HG03064 (cell line): Measurements from ENCODE around the gene SDHB.

Experiments
- ATAC-seq: cut with Tn5 transposase; IDR thresholded peaks from one replicate; pipeline ENCODE4 v1.9.1; 2021; ENCODE audit warnings: low read depth; ENCODE audit not compliant: unreplicated experiment

SDHB gene

DNA sequence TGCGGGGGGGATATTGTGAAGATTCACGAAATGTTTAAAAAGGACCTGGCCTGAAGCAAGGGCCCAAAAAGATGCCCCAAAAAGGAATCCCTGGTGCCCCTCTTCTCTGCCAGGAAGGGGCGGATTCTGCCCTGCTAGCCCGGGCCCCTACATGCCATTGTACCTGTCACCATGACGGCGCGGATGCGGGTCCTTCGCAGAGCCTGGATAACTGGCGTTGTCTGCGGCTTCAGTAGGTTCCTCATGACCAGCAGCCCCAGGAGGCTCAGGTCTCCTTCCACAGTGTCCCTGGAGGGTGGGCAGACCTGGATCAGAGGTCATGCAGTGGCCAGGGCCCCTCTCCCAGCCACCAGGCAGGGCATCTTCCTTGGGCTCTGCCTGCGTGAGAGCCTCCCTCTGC lies 62.3 kb downstream of the SDHB start:
- no peak for ATAC-seq

- no peak for ATAC-seq
Observed at GRCh38 chr1:16989676-16990391, 64.0 kb downstream of the SDHB start.

DNA sequence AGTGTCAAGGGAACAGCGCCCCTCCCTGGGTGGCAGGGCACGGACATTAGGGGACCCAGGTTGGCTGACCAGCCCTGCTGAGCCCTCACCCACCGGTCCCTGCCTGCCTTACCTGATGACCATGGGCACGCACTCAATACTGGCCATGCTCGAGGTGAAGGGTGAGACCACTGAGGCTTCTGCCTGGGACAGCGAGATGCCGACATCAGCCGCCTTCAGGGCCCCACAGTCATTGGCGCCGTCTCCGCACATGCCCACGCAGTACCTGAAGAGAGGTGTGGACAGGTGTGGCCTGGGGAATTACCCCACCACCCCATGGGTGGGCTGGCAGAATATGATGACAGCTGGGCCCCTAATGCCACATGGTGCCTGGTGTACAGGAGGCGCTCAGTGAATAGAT lies 65.6 kb downstream of the SDHB start:
- no peak for ATAC-seq

DNA sequence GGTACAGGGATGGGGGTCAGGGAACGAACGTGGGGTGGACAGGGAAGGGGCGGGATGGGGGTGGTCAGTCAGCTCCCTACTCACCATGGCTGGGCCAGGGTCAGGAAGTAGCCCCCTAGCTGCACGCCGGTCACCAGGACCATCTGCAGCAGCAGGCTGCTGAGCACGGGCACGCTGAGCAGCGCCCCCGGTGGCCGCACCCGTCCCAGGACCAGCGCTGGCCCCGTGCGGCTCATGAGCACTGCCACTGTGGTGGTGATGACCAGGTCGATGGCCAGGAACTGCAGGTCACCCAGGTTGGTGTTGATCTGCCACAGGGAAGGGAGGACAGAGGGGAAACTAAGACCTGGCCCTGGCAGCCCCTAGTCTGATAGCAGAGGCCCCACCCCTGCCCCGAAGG lies 66.9 kb downstream of the SDHB start:
- no peak for ATAC-seq

- no peak for ATAC-seq
Observed at GRCh38 chr1:16986560-16986959, 67.3 kb downstream of the SDHB start.

DNA sequence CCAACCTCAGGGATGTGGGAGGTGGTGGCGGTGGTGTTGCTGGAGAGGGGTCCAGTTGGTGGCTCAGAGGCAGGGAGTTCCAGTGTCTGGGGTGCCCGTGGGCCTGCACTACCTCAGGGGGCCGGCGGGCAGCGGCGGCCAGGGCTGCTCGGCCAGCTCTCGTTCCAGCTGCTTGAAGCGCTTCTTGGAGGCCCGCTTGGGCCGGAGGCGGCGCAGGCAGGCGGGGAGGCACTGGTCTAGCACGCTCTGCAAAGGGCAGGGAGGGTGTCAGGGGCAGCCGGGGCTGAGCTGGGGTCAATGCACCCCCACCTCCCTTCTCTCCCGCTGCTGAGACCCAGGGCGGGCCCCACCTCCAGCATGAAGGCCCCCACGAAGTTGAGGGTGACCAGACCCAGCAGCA lies 67.7 kb downstream of the SDHB start:
- no peak for ATAC-seq

GRCh38 chr1:16984717-16985116 lies 69.1 kb downstream of the SDHB start:
- no peak for ATAC-seq

DNA sequence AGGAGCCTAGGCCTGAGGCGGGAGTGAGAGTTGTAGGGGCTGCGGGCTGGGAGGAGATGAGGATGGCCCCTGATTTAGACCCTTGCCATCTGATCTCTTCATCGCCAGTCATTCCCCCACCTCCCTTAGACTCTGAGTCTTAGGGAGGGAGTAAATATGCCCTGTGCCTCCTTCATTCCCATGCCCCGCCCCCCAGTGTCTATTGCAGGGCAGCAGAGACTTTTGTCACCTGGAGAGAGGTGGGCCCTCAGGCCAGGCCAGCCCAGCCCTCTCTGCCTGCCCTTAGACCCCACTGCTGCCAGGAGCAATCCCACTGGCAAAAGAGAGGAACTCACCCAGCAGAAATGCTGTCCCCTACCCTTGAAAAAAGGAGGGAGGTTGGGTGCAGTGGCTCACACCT lies 70.2 kb downstream of the SDHB start:
- ATAC-seq = no peak

DNA sequence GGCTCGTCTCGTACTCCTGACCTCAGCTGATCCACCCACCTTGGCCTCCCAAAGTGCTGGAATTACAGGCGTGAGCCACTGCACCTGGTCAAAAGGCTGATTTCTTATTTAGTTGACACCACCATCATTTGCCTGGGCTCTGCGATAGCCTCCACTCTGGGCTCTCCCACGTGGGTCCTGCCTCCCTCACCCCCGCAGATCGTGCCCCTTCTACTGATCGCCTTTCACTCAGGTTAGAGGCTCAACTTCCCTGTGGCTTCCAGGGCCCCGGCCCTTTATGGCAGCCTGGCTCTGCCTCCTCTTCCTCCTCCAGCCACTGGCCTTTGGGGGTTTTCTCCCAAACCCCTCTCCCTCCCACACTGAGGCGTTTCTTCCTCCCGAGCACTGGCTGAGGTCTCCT lies 70.9 kb downstream of the SDHB start:
- ATAC-seq = no peak

DNA sequence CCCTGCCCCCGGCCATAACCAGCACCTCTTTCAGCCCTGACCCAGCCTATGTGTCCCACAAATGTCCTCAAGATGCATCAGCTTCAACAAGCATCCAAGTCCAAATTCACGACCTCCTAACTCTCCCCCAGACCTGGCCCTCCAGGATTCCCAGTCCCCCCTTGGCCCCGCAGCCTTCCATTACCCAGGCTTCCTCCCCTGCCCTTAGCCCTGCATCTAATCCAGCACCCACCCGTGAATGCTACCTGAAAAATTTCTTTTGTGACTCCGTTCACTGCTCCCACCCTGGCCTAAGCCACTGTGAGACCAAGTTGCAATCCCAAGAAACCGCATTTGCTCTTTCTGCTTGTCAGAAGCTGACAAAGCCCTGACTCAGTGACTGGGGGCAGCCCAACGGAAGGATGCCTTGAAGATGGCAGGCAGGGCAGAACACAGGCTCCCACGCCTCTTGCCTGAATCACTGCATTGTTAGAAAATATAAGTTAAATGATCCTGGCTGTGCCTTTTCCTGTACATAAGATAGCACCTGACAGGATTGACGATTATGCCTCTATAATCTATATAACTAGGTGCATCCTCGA lies 72.5 kb downstream of the SDHB start:
- ATAC-seq = no peak

DNA sequence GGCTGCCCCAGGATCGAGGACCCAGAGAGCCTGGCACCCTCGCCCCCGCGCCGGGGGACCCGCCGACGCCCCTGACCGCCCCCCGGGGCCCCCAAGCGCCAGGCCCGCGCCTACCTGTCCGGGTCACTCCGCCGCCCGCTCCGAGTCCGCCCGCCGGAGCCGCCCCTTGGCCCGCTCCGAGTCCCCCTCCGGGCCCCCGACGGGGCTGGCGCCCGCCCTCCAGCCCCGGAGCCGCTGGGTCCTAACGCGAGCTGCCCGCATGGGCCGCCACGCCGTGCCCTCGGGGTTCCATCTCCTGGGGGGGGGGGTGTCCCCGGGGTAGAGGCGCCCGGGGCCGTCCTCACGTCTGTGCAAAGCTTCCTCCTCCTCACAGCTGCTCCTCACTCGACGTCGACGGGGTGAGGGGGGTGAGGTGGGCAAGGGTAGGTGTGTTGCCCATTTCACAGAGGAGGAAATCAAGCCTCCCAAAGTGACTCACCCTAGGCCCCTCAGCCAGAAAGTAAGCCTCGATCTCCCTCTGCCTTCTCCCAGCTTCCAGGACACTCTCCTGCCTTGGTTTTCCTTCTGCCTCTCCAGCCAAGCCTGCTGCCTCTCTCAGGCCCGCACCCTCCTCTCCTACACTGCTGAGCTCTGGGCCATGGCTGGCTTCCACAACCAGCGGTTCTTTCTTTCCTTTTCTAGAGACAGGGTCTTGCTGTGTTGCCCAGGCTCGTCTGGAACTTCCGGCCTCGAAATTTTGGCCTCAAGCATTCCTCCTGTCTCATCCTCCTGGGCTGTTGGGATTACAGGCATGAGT lies 73.2 kb downstream of the SDHB start, which contains the start of gene MFAP2:
Gene MFAP2 (minus strand): TSS at position 148 of the 796 bp plus-strand sequence. CDS start 2,347 bp downstream, outside the sequence.
- ATAC-seq = no peak

DNA sequence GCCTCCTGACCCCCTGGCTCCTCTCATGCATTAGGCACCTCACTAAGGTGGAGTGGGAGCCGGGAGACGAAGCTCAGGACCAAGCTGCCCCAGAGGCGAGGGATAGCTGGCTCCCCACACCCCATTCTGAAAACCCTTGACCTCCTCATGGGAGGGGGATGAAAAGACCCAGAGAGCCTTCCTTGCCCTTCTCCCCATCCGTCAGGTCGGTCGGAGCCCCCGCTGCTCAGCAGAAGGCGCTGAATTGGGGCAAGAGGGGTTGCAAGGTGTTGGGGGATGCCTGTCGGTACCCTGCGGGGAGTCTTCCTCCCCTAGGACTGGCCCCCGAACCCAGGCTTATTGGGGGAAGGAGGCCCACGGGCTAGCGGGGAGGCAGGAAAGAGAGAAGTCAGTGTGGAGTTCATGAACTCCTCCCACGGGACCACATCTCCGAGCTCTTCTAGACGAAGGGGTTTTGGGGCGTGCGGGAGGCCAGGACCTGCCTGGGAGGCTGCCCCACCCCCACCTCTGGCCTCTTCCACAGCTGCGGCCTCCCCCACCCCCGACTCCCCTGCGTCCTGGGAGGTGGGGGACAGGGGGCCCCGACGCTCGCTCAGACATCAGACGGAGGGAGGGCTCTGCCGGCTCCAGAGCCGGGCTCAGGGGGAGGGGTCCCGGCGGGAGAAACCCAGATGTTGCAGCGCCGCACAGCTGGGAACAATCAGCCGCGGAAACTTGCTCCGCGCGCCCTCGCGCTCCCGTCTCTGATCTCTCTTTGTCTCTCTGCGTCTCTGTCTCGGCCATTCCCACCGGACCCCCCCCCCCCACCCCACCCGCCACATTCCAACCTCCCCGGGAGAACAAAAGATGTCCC lies 74.1 kb downstream of the SDHB start:
- no peak for ATAC-seq

DNA sequence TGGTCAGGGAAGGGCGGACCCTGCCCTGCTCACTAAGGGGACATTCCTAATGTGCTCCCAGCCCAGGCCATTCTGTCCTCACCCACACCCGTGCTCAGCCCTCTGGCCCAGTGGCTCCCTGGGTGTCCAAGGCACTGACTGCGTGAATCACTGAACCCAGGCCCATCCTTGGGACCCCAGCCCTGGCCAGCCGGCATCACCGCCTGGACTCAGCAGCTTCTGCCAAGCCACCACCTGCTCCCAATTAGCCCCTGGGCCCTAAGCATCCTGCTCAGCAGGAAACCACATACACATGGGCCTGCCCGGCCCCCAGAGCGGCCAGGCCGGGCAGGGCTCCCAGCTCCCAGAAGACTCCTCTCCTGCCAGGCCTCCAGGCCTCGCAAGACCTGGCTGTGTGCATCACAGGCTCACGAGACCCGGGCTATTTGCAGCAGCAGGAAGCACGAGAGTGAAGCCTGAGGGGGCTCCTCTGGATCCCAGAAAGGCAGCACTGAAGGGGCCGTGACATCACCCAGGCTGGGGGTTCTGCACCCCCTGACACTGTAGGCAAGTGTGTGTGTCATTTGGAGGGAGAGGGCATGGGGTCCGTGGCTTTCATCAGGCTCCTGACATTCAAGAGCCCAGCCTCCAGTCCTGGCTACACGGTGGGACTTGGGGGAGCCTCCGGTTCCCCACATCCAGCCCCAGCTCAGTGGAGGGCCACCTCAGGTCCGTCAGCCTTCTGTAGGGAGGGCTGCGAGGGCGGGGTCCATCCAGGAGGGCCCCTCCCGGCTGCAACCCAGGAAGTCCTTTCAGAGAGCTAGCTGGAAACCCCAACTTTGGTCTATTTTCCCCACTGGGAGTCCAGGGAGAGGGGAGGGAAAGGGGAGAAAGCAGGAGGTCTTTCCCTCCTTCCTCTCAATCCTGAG lies 75.0 kb downstream of the SDHB start:
- no peak for ATAC-seq

DNA sequence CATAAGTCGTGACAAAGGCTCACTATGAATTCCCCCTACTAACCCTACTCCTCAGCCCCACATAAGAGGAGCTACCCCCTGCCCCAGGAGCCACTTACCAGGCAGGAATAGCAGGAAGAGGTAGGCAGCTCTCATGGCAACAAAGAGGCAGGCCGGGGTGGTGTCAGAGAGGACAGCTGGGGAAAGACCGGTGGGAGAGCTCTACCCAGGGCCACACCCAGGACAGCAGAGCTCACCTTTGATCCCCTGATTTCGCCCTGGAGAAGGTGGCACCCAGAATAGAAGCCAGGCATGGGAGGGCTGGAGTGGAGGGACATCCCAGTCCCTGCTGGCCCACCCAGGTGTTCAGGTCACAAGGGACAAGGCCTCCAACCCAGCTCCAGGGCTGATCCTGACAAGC lies 75.7 kb downstream of the SDHB start:
- ATAC-seq = no peak

GRCh38 chr1:16977377-16977776 lies 76.5 kb downstream of the SDHB start:
- ATAC-seq = no peak

DNA sequence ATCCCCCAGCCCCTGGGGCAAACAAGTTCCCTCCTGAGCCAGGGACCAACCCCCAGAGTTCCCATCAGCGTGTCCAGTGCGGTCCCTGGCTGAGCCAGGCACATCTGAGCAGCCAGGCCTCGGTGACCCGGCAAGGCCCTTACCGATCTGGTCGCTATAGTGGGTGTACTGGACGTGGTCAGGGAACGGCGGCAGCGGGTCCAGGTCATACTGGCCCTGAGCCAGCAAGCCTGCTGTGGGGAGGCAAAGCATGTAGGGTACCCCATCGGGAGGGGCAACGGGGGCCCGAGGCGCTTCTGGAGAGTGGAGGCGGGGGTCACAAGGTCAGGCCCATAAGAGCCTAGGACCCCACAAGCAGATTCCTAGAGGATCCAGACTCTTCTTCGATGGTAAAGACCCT lies 76.9 kb downstream of the SDHB start:
- no peak for ATAC-seq

DNA sequence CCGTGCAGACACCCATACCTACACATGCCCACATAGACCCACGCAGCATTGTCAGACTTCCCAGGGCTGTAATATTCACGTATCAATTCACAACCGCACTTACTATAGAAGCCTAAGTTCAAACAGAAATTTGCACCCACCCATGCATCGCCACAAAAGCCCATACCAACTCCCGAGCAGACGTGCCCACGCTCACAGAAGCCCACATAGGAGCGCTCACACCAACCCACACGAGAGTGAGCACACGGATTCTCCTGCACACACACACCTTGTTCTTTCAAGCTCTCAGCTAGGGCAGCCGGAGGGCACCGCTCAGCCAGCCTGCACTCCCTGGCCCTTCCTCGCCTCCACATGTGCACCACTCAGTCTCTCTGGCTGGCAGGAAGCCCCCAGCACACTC lies 78.0 kb downstream of the SDHB start:
- no peak for ATAC-seq

DNA sequence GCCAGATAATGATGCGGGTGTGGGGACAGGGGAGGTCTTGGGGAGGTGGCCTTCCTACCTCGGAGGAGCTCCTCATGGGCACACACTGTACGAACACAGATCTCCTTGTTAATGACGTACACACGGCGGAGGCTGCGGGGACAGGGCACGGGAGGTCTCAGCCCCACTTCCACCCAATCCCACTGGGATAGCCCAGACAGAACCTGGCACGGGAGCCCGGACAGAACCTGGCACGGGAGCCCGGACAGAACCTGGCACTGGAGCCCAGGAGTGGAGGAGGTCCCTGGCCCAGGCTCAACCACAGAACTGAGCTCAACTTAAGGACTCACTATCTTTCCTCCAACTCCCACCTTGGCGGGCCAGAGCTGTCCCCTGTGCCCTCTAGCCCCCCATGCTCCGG lies 78.6 kb downstream of the SDHB start:
- ATAC-seq = no peak

GRCh38 chr1:16973215-16973614 lies 80.6 kb downstream of the SDHB start:
- no peak for ATAC-seq
